IMR-90 (cell line): ENCODE measurements around the gene DTX3L. TPM values are rescaled to one million over a fixed set of nuclear protein-coding genes. Genes with fewer than 3 reads are reported as not detected.

Experiments
- ATAC-seq: fragments of 200-7000 bp; cut with Tn5 transposase; 2 replicates; pipeline ENCODE4 v1.9.1; 2020; ENCODE audit warnings: low read depth, mild to moderate bottlenecking, moderate library complexity
- BruUV-seq: library from RNA; stranded (reverse); fragments of 400-500 nt; replicated peaks from 2 replicates; lab custom pipeline; 2021; lab: Mats Ljungman, UMichigan
- CTCF ChIA-PET: fragments of 300-600 bp; formaldehyde crosslinking; extraction: SDS; loops from one replicate; lab custom pipeline; 2021; ENCODE audit warnings: antibody characterized with exemption; lab: Yijun Ruan, JAX
- POLR2A ChIA-PET: fragments of 300-600 bp; sonication (Branson Sonifier 250); formaldehyde crosslinking; loops from one replicate; lab custom pipeline; 2022; ENCODE audit warnings: antibody characterized with exemption; ENCODE audit not compliant: unreplicated experiment; lab: Charles Lee
- DNase-seq: peaks from one replicate; pipeline ENCODE4 v3.0.0; 2013
- H2AFZ ChIP-seq: replicated peaks from 2 replicates; pipeline ENCODE3; 2013; ENCODE audit warnings: low read length, mild to moderate bottlenecking; ENCODE audit not compliant: poor library complexity
- H2AK5ac ChIP-seq: 2 replicates; pipeline ENCODE4 v1.6.1; 2013; ENCODE audit warnings: low read depth, low read length, inconsistent platforms
- H2AK9ac ChIP-seq: replicated peaks from 2 replicates; pipeline ENCODE3; 2013; ENCODE audit warnings: mild to moderate bottlenecking, low read depth, low read length, moderate library complexity; ENCODE audit not compliant: poor library complexity
- H2BK120ac ChIP-seq: 2 replicates; pipeline ENCODE4 v1.6.1; 2013; ENCODE audit warnings: low read depth, low read length, inconsistent platforms
- H2BK15ac ChIP-seq: 3 replicates; pipeline ENCODE4 v1.6.1; 2013; ENCODE audit warnings: low read depth, low read length, inconsistent platforms
- H2BK20ac ChIP-seq: 2 replicates; pipeline ENCODE4 v1.6.1; 2013; ENCODE audit warnings: low read depth, mild to moderate bottlenecking, inconsistent platforms, low read length, moderate library complexity
- H2BK5ac ChIP-seq: 2 replicates; pipeline ENCODE4 v1.6.1; 2013; ENCODE audit warnings: mild to moderate bottlenecking, low read depth, low read length, inconsistent platforms; ENCODE audit not compliant: poor library complexity, severe bottlenecking
- H3K14ac ChIP-seq: replicated peaks from 2 replicates; pipeline ENCODE4 v1.6.1; 2013; ENCODE audit warnings: low read depth, low read length, inconsistent platforms
- H3K18ac ChIP-seq: 2 replicates; pipeline ENCODE4 v1.6.1; 2013; ENCODE audit warnings: low read depth, low read length, control low read depth
- H3K23ac ChIP-seq: 2 replicates; pipeline ENCODE4 v1.6.1; 2013; ENCODE audit warnings: low read depth, low read length, inconsistent platforms
- H3K27ac ChIP-seq: 2 replicates; pipeline ENCODE4 v1.5.1; 2013; ENCODE audit warnings: mild to moderate bottlenecking, control low read depth, low read length; ENCODE audit not compliant: insufficient read depth
- H3K27me3 ChIP-seq: 2 replicates; pipeline ENCODE4 v1.6.1; 2013; ENCODE audit warnings: low read length; ENCODE audit not compliant: control insufficient read depth, insufficient read depth
- H3K36me3 ChIP-seq: 2 replicates; pipeline ENCODE4 v1.6.1; 2013; ENCODE audit warnings: low read length, mixed read lengths; ENCODE audit not compliant: control insufficient read depth, insufficient read depth
- H3K4ac ChIP-seq: 2 replicates; pipeline ENCODE4 v1.6.1; 2013; ENCODE audit warnings: low read depth, low read length, inconsistent platforms
- H3K4me1 ChIP-seq: 2 replicates; pipeline ENCODE4 v1.6.1; 2013; ENCODE audit warnings: low read length, mixed read lengths; ENCODE audit not compliant: control insufficient read depth, insufficient read depth
- H3K4me2 ChIP-seq: 2 replicates; pipeline ENCODE4 v1.6.1; 2013; ENCODE audit warnings: low read depth, mild to moderate bottlenecking, control low read depth, low read length, moderate library complexity
- H3K4me3 ChIP-seq: 2 replicates; pipeline ENCODE4 v1.5.1; 2013; ENCODE audit warnings: low read depth, mild to moderate bottlenecking, control low read depth, low read length, moderate library complexity; ENCODE audit not compliant: insufficient read depth
- H3K56ac ChIP-seq: 2 replicates; pipeline ENCODE4 v1.6.1; 2013; ENCODE audit warnings: low read length, inconsistent platforms; ENCODE audit not compliant: insufficient read depth; ENCODE audit errors: extremely low read depth
- H3K79me1 ChIP-seq, 2 experiments: 2 replicates each; pipeline ENCODE4 v1.6.1; 2013; ENCODE audit warnings: low read length in 2 of 2, inconsistent platforms in 1 of 2, low read depth in 1 of 2
- H3K9ac ChIP-seq: 2 replicates; pipeline ENCODE4 v1.6.1; 2013; ENCODE audit warnings: low read depth, low read length, control low read depth
- H3K9me1 ChIP-seq: 2 replicates; pipeline ENCODE4 v1.6.1; 2013; ENCODE audit warnings: low read length, inconsistent platforms; ENCODE audit not compliant: insufficient read depth
- H3K9me3 ChIP-seq: 2 replicates; pipeline ENCODE4 v1.6.1; 2013; ENCODE audit warnings: low read length; ENCODE audit not compliant: control insufficient read depth, insufficient read depth
- H4K20me1 ChIP-seq: 2 replicates; pipeline ENCODE4 v1.6.1; 2013; ENCODE audit warnings: low read length, inconsistent platforms; ENCODE audit not compliant: insufficient read depth
- H4K5ac ChIP-seq: 2 replicates; pipeline ENCODE4 v1.6.1; 2013; ENCODE audit warnings: mild to moderate bottlenecking, low read depth, low read length, control low read depth
- H4K8ac ChIP-seq, 2 experiments: 2 replicates each; pipeline ENCODE4 v1.6.1; 2013; ENCODE audit warnings: low read depth in 2 of 2, low read length in 2 of 2, control low read depth in 1 of 2, inconsistent platforms in 1 of 2
- H4K91ac ChIP-seq: 2 replicates; pipeline ENCODE4 v1.6.1; 2013; ENCODE audit warnings: low read depth, low read length, inconsistent platforms; ENCODE audit not compliant: insufficient read depth
- MAFK ChIP-seq: IDR thresholded peaks from 2 replicates; pipeline ENCODE4 v1.6.1; 2012; ENCODE audit warnings: low read depth, low read length, improper control_type of control experiment
- POLR2A ChIP-seq: IDR thresholded peaks from 2 replicates; pipeline ENCODE4 v1.6.1; 2012; ENCODE audit warnings: mild to moderate bottlenecking, low read depth, low read length
- WGBS, 2 experiments: methylation state at CpG; one replicate each; pipeline versions ENCODE4 v1.1.5 to v1.1.7; 2013; ENCODE audit warnings: missing lambda C conversion rate in 2 of 2; ENCODE audit not compliant: insufficient read length in 1 of 2; ENCODE audit errors: extremely low coverage in 2 of 2; 5-methylcytosine and 5-hydroxymethylcytosine counted together
- dilution Hi-C: fragments of 300-500 bp; cut with HindIII; formaldehyde crosslinking; loops from one replicate; pipeline ENCODE4 v1.14.3; 2018; ENCODE audit warnings: low sequenced_read_pairs; ENCODE audit not compliant: unreplicated experiment
- in situ Hi-C: fragments of 300-500 bp; cut with MboI; formaldehyde crosslinking; loops from 3 replicates; pipeline ENCODE4 v1.14.3; 2019; ENCODE audit warnings: low sequenced_read_pairs, inconsistent platforms, mixed read lengths
- intact Hi-C: fragments of 100-400 bp; cut with micrococcal nuclease; formaldehyde crosslinking; loops from 2 replicates; pipeline ENCODE4 v1.10.0; 2022
- polyA plus RNA-seq, 3 experiments: library from polyadenylated mRNA; depleted of rRNA; stranded (reverse); fragments of >200 nt; gene quantifications; 2 replicates each; pipeline ENCODE4 v1.2.3, GENCODE V29; 2012; ENCODE audit warnings: low replicate concordance in 1 of 3
- total RNA-seq: library from RNA; depleted of rRNA; stranded (reverse); fragments of >200 nt; gene quantifications from 2 replicates; pipeline ENCODE4 v1.2.3, GENCODE V29; 2012

DTX3L gene
- total and polyA plus RNA-seq, 2 of the 4 experiments (the other 2 are of a cell fraction) = 4.1 to 7.9 TPM

DNA sequence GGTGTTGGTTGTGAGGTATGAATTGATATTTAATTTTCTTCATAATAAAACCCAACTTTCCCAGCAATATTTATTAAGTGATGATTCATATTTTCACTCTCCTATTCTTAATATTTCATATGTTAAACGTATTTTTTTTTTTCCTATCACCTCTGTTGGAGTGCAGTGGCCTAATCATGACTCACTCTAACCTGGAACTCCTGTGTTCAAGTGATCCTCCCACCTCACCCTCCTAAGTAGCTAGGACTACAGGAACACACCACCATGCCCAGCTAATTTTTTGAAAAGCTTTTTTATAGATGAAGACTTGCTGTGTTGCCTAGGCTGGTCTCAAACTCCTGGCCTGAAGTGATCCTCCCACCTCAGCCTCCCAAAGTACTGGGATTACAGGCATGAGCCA is 22.0 kb downstream of the DTX3L start:
- no peak overlapping the region for H3K9ac ChIP-seq
- no peak for DNase-seq
- peaks cover 7% of the 10 kb centered on the region for H3K9me3 ChIP-seq
- no peak overlapping the region for H3K18ac ChIP-seq
- ChIA-PET CTCF (no interaction called here), POLR2A (no interaction called here)
- H4K91ac ChIP-seq = no peak overlapping the region
- H2BK120ac ChIP-seq = no peak overlapping the region
- in situ Hi-C loops (no loop called here), dilution Hi-C loops (no loop called here), intact Hi-C loops (loop anchor here (5.0 kb wide), 1 partner anchor 56 kb away; no protein-coding TSS in a partner anchor)
- H4K5ac ChIP-seq = no peak overlapping the region
- no peaks in the 10 kb centered on the region for H3K9me1 ChIP-seq
- ATAC-seq = no peak
- no peak overlapping the region for H2AK9ac ChIP-seq
- no peak overlapping the region for H3K4me3 ChIP-seq
- H3K23ac ChIP-seq = no peak overlapping the region
- H3K14ac ChIP-seq = no peak overlapping the region
- no peak overlapping the region for H2AK5ac ChIP-seq
- H4K8ac ChIP-seq = no peak overlapping the region
- TF ChIP-seq POLR2A (no peak), MAFK (no peak)
- no peak overlapping the region for H2AFZ ChIP-seq
- H3K56ac ChIP-seq = no peak overlapping the region
- no peak overlapping the region for H2BK5ac ChIP-seq
- no peaks in the 10 kb centered on the region for H3K4me1 ChIP-seq
- BruUV-seq = no TSS peak
- H3K4ac ChIP-seq = no peak overlapping the region
- no peak overlapping the region for H3K4me2 ChIP-seq
- no peaks in the 10 kb centered on the region for H4K20me1 ChIP-seq
- no peaks in the 10 kb centered on the region for H3K79me1 ChIP-seq
- WGBS, 2 experiments = no CpG with 5 or more reads among the region's 1 CpG
- H3K27me3 ChIP-seq = no peaks in the 10 kb centered on the region
- H3K27ac ChIP-seq = no peak overlapping the region
- no peak overlapping the region for H2BK15ac ChIP-seq
- no peak overlapping the region for H2BK20ac ChIP-seq
- no peaks in the 10 kb centered on the region for H3K36me3 ChIP-seq
